K562 (cell line): ENCODE measurements around the gene RINT1. TPM values are rescaled to one million over a fixed set of nuclear protein-coding genes. Genes with fewer than 3 reads are reported as not detected.

Experiments
- BCLAF1 ChIP-seq, 2 experiments: fragments of 450-650 bp in 1 of 2; IDR thresholded peaks; 2 replicates each; pipeline ENCODE4 v1.6.1; 2011 to 2017; ENCODE audit warnings: low read depth in 2 of 2, antibody characterized with exemption in 1 of 2, borderline replicate concordance in 1 of 2, low read length in 1 of 2, mild to moderate bottlenecking in 1 of 2, mixed read lengths in 1 of 2; ENCODE audit not compliant: control insufficient read depth in 1 of 2
- CBX5 ChIP-seq: IDR thresholded peaks from 2 replicates; pipeline ENCODE4 v1.6.1; 2014; ENCODE audit warnings: low read depth, borderline replicate concordance
- CHD4 ChIP-seq: fragments of 200-600 bp; sonication (generic); IDR thresholded peaks from 3 replicates; pipeline ENCODE4 v1.6.1; 2012; ENCODE audit warnings: low read depth, mild to moderate bottlenecking, mixed read lengths, low read length, inconsistent platforms; ENCODE audit not compliant: insufficient read depth, insufficient replicate concordance, poor library complexity, severe bottlenecking
- HDAC1 ChIP-seq, 2 experiments: fragments of 450-650 bp; IDR thresholded peaks; 2 replicates each; pipeline ENCODE4 v1.6.1; 2016 to 2017; ENCODE audit warnings: inconsistent platforms in 1 of 2, mild to moderate bottlenecking in 1 of 2, moderate library complexity in 1 of 2
- HMGN3 ChIP-seq: IDR thresholded peaks from 2 replicates; pipeline ENCODE4 v1.6.1; 2011; ENCODE audit warnings: borderline replicate concordance, low read depth, mild to moderate bottlenecking, mixed read lengths, low read length; ENCODE audit not compliant: insufficient read length; ENCODE audit errors: extremely low read depth
- HOXB6 ChIP-seq: fragments of 250-450 bp; sonication (Bioruptor Pico); IDR thresholded peaks from 2 replicates; pipeline ENCODE4 v1.5.1; 2022; ENCODE audit warnings: mild to moderate bottlenecking, borderline replicate concordance
- KAT2B ChIP-seq: IDR thresholded peaks from one replicate; pipeline ENCODE4 v1.6.1; 2012; ENCODE audit warnings: low read depth, mild to moderate bottlenecking, control low read depth, inconsistent platforms, low read length, moderate library complexity
- KDM2B ChIP-seq: fragments of 250-450 bp; sonication (Bioruptor Pico); IDR thresholded peaks from 2 replicates; pipeline ENCODE4 v1.8.0; 2021; ENCODE audit warnings: mild to moderate bottlenecking, moderate library complexity
- MAFG ChIP-seq: fragments of 450-650 bp; conservative IDR thresholded peaks from 2 replicates; pipeline ENCODE4 v1.6.1; 2016; ENCODE audit warnings: missing genetic modification characterization, missing compliant biosample characterization
- MBD2 ChIP-seq: sonication (generic); IDR thresholded peaks from 2 replicates; pipeline ENCODE4 v1.6.1; 2016; ENCODE audit warnings: low read depth, borderline replicate concordance
- MTA1 ChIP-seq: fragments of 450-650 bp; IDR thresholded peaks from 2 replicates; pipeline ENCODE4 v1.6.1; 2017; ENCODE audit warnings: borderline replicate concordance
- NR1H2 ChIP-seq: sonication (generic); formaldehyde crosslinking; IDR thresholded peaks from 2 replicates; pipeline ENCODE4 v1.4.0; 2020; ENCODE audit warnings: mild to moderate bottlenecking, missing genetic modification reagents
- PHF8 ChIP-seq: fragments of 200-600 bp; sonication (generic); IDR thresholded peaks from 2 replicates; pipeline ENCODE4 v1.6.1; 2012; ENCODE audit warnings: mixed run types, mild to moderate bottlenecking, inconsistent platforms, low read length, moderate library complexity, borderline replicate concordance
- PTBP1 ChIP-seq: fragments of 200-400 bp; formaldehyde crosslinking; IDR thresholded peaks from 2 replicates; pipeline ENCODE4 v1.6.1; 2017; ENCODE audit warnings: low read depth, low read length
- RCOR1 ChIP-seq, 2 experiments: IDR thresholded peaks; 2 replicates each; pipeline ENCODE4 v1.6.1; 2012; ENCODE audit warnings: low read depth in 2 of 2, low read length in 2 of 2, borderline replicate concordance in 1 of 2, improper control_type of control experiment in 1 of 2
- RNF2 ChIP-seq: sonication (generic); IDR thresholded peaks from 2 replicates; pipeline ENCODE4 v1.6.1; 2016
- TAF9B ChIP-seq: fragments of 450-650 bp; IDR thresholded peaks from 2 replicates; pipeline ENCODE4 v1.6.1; 2018; ENCODE audit warnings: mild to moderate bottlenecking; ENCODE audit not compliant: partially characterized antibody
- WHSC1 ChIP-seq: IDR thresholded peaks from one replicate; pipeline ENCODE4 v1.6.1; 2012; ENCODE audit warnings: low read length, control low read depth, inconsistent platforms
- ZBTB17 ChIP-seq: fragments of 450-650 bp; formaldehyde crosslinking; IDR thresholded peaks from 2 replicates; pipeline ENCODE4 v1.4.0; 2020; ENCODE audit warnings: mild to moderate bottlenecking
- ZNF12 ChIP-seq: sonication (generic); formaldehyde crosslinking; IDR thresholded peaks from 2 replicates; pipeline ENCODE4 v1.4.0; 2020; ENCODE audit warnings: mild to moderate bottlenecking, missing genetic modification reagents
- ZNF197 ChIP-seq: fragments of 200-800 bp; sonication (Bioruptor generic); IDR thresholded peaks from 2 replicates; pipeline ENCODE4 v1.6.1; 2016; ENCODE audit warnings: low read depth, missing genetic modification characterization, missing compliant biosample characterization
- ZNF232 ChIP-seq: sonication (generic); formaldehyde crosslinking; IDR thresholded peaks from 2 replicates; pipeline ENCODE4 v1.8.0; 2022; ENCODE audit warnings: mild to moderate bottlenecking, missing genetic modification reagents
- ZNF511 ChIP-seq: sonication (generic); formaldehyde crosslinking; IDR thresholded peaks from 2 replicates; pipeline ENCODE4 v1.8.0; 2022; ENCODE audit warnings: mild to moderate bottlenecking, missing genetic modification reagents
- ZNF668 ChIP-seq: fragments of 250-450 bp; sonication (Bioruptor Pico); IDR thresholded peaks from 2 replicates; pipeline ENCODE4 v1.8.0; 2022; ENCODE audit warnings: mild to moderate bottlenecking, inconsistent platforms
- ZNF75A ChIP-seq: fragments of 450-650 bp; formaldehyde crosslinking; IDR thresholded peaks from 2 replicates; pipeline ENCODE4 v1.4.0; 2020; ENCODE audit warnings: mild to moderate bottlenecking
- polyA plus RNA-seq, 8 experiments: library from polyadenylated mRNA; depleted of rRNA in 4 of 8; stranded (reverse) in 5 of 8; unstranded in 3 of 8; fragments of >200 nt; fragmentation: Nextera tagmentation in 2 of 8; fragmentation: Illumina TruSeq in 1 of 8; extraction: Ambion mirVana in 2 of 8; extraction: Trizol in 1 of 8; gene quantifications; 2 replicates each; pipeline versions ENCODE4 v1.2.1 to v1.2.3, GENCODE V29; 2011 to 2014; ENCODE audit warnings: inconsistent platforms in 1 of 8, missing spikeins in 1 of 8
- total RNA-seq, 7 experiments: library from RNA; depleted of rRNA in 6 of 7; stranded (reverse); fragments of >200 nt in 6 of 7; fragmentation: Illumina TruSeq in 2 of 7; extraction: Trizol in 2 of 7; gene quantifications; 2 replicates each; pipeline versions ENCODE4 v1.2.1 to v1.2.3, GENCODE V29; 2011 to 2021; ENCODE audit warnings: low replicate concordance in 1 of 7

RINT1 gene
- total and polyA plus RNA-seq, 9 of the 15 experiments (the other 6 are each of a cell fraction or from before 2014, with no cell fraction given), result 21.3 to 74.3 (median 27.4) TPM

- TF ChIP-seq BCLAF1 (IDR thresholded peaks at IDR 0.05; ENCODE audit: borderline replicate concordance in 1 of 2, control insufficient read depth in 1 of 2, low read depth in 2 of 2, low read length in 1 of 2), result 0 out of 4 replicates have a peak, but pooled peaks of 1 of the 2 experiments have one; percentile 25
- no peak for TF ChIP-seq TAF9B
- 0 out of 2 replicates have a peak, but pooled peaks have one; percentile 85 for TF ChIP-seq NR1H2 (CRISPR knock-in tag)
- TF ChIP-seq CHD4, result no peak
- peak in 1 of 2 experiments; percentile 22; a peak in 2 of 4 replicates for TF ChIP-seq HDAC1 (IDR thresholded peaks at IDR 0.05)
- TF ChIP-seq PHF8, result peak; percentile 96; the same call in 1 of the 2 replicates
- TF ChIP-seq ZBTB17 (CRISPR knock-in tag), result peak; percentile 63
- no peak for TF ChIP-seq MAFG (tag)
- TF ChIP-seq ZNF668 (CRISPR knock-in tag), result no peak
- TF ChIP-seq ZNF232 (CRISPR knock-in tag), result no peak
- peak; percentile 63; the same call in 1 of the 2 replicates for TF ChIP-seq ZNF197 (CRISPR knock-in tag)
- 0 out of 2 replicates have a peak, but pooled peaks have one; percentile 6 for TF ChIP-seq RNF2
- no peak for TF ChIP-seq HOXB6 (CRISPR knock-in tag)
- peak in 1 of 2 experiments; percentile 66; a peak in 2 of 4 replicates for TF ChIP-seq RCOR1 (IDR thresholded peaks at IDR 0.05; ENCODE audit: borderline replicate concordance in 1 of 2, low read depth in 2 of 2, low read length in 2 of 2)
- peak; percentile 64 for TF ChIP-seq ZNF511 (CRISPR knock-in tag)
- TF ChIP-seq ZNF12 (CRISPR knock-in tag), result peak; percentile 79; the same call in 1 of the 2 replicates
- TF ChIP-seq KDM2B (CRISPR knock-in tag), result 0 out of 2 replicates have a peak, but pooled peaks have one; percentile 56
- TF ChIP-seq MBD2, result no peak; the same call in 1 of the 2 replicates
- no peak for TF ChIP-seq MTA1
- peak; percentile 80 for TF ChIP-seq HMGN3
- TF ChIP-seq KAT2B, result no peak
- TF ChIP-seq WHSC1, result no peak
- TF ChIP-seq CBX5, result 0 out of 2 replicates have a peak, but pooled peaks have one; percentile 40
- TF ChIP-seq PTBP1, result no peak
- no peak for TF ChIP-seq ZNF75A (CRISPR knock-in tag)
These were observed 10.1 kb upstream of the RINT1 start, which contains the start of gene PUS7 (continued) for GRCh38 chr7:105521717-105522463.
